NB4 (cell line): ENCODE results near the gene RAPGEF6.

Experiments used
- TF ChIP-seq, protein P1 (sequence below): IDR thresholded peaks from one replicate; pipeline ENCODE4 v1.5.1; 2012; ENCODE audit warnings: low read depth, low read length
- TF ChIP-seq, protein P2 (sequence below): IDR thresholded peaks from 2 replicates; pipeline ENCODE4 v1.6.1; 2011; ENCODE audit warnings: low read depth, low read length

DNA sequence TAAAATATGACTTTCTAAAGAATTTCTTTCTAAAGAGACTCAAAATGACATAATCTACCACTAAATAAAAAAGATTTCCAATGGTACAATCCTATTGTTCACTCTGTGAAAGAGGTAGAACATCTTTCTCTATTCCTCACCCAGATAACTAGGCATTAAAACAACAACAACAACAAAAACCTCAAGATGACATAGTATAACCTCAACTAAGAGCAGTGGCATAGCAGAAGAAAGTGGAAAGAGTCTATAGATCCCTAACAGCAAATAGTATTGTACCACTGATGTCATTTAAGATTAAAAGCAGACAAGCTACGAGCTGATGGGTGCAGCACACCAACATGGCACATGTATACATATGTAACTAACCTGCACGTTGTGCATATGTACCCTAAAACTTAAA is 29.9 kb downstream of the RAPGEF6 start:
- TF ChIP-seq, protein P1, sequence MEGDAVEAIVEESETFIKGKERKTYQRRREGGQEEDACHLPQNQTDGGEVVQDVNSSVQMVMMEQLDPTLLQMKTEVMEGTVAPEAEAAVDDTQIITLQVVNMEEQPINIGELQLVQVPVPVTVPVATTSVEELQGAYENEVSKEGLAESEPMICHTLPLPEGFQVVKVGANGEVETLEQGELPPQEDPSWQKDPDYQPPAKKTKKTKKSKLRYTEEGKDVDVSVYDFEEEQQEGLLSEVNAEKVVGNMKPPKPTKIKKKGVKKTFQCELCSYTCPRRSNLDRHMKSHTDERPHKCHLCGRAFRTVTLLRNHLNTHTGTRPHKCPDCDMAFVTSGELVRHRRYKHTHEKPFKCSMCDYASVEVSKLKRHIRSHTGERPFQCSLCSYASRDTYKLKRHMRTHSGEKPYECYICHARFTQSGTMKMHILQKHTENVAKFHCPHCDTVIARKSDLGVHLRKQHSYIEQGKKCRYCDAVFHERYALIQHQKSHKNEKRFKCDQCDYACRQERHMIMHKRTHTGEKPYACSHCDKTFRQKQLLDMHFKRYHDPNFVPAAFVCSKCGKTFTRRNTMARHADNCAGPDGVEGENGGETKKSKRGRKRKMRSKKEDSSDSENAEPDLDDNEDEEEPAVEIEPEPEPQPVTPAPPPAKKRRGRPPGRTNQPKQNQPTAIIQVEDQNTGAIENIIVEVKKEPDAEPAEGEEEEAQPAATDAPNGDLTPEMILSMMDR = no peak
- TF ChIP-seq, protein P2, sequence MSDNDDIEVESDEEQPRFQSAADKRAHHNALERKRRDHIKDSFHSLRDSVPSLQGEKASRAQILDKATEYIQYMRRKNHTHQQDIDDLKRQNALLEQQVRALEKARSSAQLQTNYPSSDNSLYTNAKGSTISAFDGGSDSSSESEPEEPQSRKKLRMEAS = no peak
